Measurements from ENCODE around the gene FXN. TPM values are rescaled to one million over a fixed set of nuclear protein-coding genes. Genes with fewer than 3 reads are reported as not detected.

The FXN gene
- total RNA-seq, 2 donors from 2014 or later: 9.6 to 17.8 TPM

DNA sequence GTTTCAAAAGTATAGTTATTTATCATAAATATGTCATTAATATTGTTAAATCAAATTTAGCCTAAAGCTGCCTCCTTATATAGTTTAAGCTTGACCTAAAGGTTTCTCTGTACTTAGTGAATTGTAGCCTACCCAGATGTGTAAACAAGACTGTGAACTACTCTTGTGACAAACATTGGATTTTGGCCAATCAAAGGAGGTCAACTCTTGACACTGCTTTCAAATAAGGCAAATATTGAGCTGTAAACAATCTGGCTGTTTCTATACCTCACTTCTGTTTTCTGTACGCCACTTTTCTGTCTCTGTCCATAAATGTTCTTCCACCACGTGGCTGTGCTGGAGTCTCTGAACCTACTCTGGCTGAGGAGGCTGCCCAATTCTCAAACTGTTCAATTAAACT is 51.2 kb downstream of the FXN start:
- H3K27ac ChIP-seq: no peak overlapping the region
- no peak for TF ChIP-seq POLR2AphosphoS5 (IDR thresholded peaks at IDR 0.05)
- TF ChIP-seq, protein P1, sequence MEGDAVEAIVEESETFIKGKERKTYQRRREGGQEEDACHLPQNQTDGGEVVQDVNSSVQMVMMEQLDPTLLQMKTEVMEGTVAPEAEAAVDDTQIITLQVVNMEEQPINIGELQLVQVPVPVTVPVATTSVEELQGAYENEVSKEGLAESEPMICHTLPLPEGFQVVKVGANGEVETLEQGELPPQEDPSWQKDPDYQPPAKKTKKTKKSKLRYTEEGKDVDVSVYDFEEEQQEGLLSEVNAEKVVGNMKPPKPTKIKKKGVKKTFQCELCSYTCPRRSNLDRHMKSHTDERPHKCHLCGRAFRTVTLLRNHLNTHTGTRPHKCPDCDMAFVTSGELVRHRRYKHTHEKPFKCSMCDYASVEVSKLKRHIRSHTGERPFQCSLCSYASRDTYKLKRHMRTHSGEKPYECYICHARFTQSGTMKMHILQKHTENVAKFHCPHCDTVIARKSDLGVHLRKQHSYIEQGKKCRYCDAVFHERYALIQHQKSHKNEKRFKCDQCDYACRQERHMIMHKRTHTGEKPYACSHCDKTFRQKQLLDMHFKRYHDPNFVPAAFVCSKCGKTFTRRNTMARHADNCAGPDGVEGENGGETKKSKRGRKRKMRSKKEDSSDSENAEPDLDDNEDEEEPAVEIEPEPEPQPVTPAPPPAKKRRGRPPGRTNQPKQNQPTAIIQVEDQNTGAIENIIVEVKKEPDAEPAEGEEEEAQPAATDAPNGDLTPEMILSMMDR (IDR thresholded peaks at IDR 0.05): no peak
- no peak for TF ChIP-seq POLR2A (IDR thresholded peaks at IDR 0.05)
- H3K27me3 ChIP-seq (replicated peaks; ENCODE audit: insufficient read depth): no peaks in the 10 kb centered on the region
- H3K9me3 ChIP-seq: no peaks in the 10 kb centered on the region
- no peaks in the 10 kb centered on the region for H3K4me1 ChIP-seq (replicated peaks)
- WGBS: 76% methylated on average over 2 of the region's 2 CpGs
- intact Hi-C loops (cut with DNase I): no loop called here
- no peak for DNase-seq (ENCODE audit: low spot score)
- H3K36me3 ChIP-seq: no peaks in the 10 kb centered on the region
- H3K4me3 ChIP-seq: no peak overlapping the region

DNA sequence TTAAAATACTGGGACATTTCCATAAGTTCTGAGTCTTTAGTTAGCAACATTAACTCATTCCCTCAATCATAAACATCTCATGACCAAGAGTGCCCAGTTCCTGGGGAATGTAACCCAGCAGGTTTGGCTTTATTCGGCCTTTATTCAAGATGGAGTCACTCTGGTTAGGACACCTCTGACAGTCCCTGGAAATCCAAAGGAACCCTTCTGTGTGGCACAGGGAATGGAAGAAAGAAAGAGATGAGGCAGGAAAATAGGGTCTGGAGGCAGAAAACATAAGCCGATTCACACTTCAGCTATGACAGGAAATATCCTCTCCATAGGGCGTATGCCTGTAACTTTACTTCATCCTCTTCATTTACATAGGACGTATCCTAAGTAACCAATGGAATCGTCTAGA is 53.5 kb downstream of the FXN start:
- WGBS: 92% methylated on average over 5 of the region's 5 CpGs
- Histone ChIP-seq H3K36me3 (no peaks in the 10 kb centered on the region), H3K9me3 (no peaks in the 10 kb centered on the region), H3K4me1 (replicated peaks) (no peaks in the 10 kb centered on the region), H3K27me3 (replicated peaks; ENCODE audit: insufficient read depth) (no peaks in the 10 kb centered on the region), H3K4me3 (no peak overlapping the region), H3K27ac (no peak overlapping the region)
- intact Hi-C loops (cut with DNase I): no loop called here
- TF ChIP-seq POLR2A (IDR thresholded peaks at IDR 0.05) (no peak), POLR2AphosphoS5 (IDR thresholded peaks at IDR 0.05) (no peak)
- TF ChIP-seq, protein P1 (IDR thresholded peaks at IDR 0.05): no peak
- no peak for DNase-seq (ENCODE audit: low spot score)

DNA sequence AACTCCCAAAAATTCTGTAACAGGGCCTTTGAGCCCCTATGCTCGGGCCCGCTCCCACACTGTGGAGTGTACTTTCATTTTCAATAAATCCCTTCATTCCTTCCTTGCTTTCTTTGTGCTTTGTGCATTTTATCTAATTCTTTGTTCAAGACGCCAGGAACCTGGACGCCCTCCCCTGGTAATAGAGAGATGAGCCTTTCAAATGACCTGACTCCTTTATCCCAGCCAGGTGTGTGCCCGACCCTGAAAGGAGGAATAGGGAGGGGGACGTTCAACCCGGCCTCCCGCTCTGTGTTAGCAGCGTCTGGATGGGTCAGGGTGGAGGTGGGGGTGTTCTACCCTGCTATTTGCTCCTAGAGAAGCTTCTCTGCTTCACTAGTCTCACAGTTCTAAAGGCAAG is 53.9 kb downstream of the FXN start:
- no peak for DNase-seq (ENCODE audit: low spot score)
- H3K4me3 ChIP-seq: no peak overlapping the region
- WGBS: 69% methylated on average over 9 of the region's 9 CpGs
- H3K36me3 ChIP-seq: no peaks in the 10 kb centered on the region
- H3K27me3 ChIP-seq (replicated peaks; ENCODE audit: insufficient read depth): no peaks in the 10 kb centered on the region
- no peaks in the 10 kb centered on the region for H3K9me3 ChIP-seq
- no peak overlapping the region for H3K27ac ChIP-seq
- no peak for TF ChIP-seq POLR2A (IDR thresholded peaks at IDR 0.05)
- TF ChIP-seq, protein P1 (IDR thresholded peaks at IDR 0.05): no peak
- TF ChIP-seq POLR2AphosphoS5 (IDR thresholded peaks at IDR 0.05): no peak
- intact Hi-C loops (cut with DNase I): no loop called here
- no peaks in the 10 kb centered on the region for H3K4me1 ChIP-seq (replicated peaks)

DNA sequence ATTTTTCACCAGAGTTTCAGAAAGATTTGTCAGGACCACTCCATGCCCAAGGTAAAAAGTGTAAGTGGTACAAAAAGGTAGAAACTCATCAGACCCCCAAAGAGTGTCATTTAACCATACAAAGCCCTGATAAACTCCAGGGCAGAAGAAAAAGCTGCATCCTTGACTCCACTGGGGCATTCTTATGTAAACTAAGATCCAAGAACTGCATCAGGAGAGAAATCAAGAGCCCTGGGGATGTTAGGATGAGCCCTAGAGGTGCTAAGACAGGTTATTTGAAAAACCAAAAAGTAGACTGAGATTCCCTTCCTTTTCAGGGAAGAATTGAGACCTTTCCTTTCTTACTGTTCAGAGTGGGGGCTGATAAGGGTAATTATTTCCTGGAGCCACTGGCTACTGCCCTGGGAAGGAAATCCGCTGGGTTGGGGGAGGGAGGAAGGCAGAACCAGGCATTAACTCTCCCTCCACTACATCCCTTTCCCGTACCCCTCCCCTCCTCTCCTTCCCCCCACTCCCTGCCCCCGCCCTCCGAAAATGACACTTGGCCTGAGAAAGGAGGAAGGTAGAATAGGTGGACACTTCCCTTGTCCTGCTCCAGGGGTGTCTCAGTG is 54.7 kb downstream of the FXN start:
- no peak overlapping the region for H3K4me3 ChIP-seq
- H3K27ac ChIP-seq: no peak overlapping the region
- intact Hi-C loops (cut with DNase I): no loop called here
- WGBS: 56% methylated on average over 4 of the region's 4 CpGs
- H3K27me3 ChIP-seq (replicated peaks; ENCODE audit: insufficient read depth): no peaks in the 10 kb centered on the region
- no peaks in the 10 kb centered on the region for H3K36me3 ChIP-seq
- TF ChIP-seq, protein P1 (IDR thresholded peaks at IDR 0.05): no peak
- TF ChIP-seq POLR2AphosphoS5 (IDR thresholded peaks at IDR 0.05): no peak
- no peak for TF ChIP-seq POLR2A (IDR thresholded peaks at IDR 0.05)
- no peaks in the 10 kb centered on the region for H3K9me3 ChIP-seq
- no peaks in the 10 kb centered on the region for H3K4me1 ChIP-seq (replicated peaks)
- no peak for DNase-seq (ENCODE audit: low spot score)

DNA sequence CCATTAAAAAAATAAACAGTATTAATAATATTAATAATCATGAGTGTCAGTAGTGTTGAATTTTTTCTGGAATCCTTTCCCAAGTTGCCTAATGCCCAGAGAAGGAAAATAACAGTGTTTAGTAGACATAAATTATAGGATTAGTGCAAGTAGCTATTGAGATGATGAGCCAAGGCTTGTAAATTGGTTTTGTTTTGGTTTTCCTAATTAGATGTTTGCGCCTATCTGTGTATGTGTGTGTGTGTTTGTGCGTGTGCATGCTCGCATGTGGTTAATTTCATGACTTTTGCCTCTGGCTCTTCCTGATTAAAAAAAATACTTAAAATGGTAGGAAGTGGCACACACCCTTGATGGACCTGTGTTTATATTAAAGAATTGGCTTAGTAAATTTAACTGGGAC is 55.4 kb downstream of the FXN start:
- WGBS: 58% methylated on average over 3 of the region's 3 CpGs
- no peaks in the 10 kb centered on the region for H3K9me3 ChIP-seq
- no peaks in the 10 kb centered on the region for H3K27me3 ChIP-seq (replicated peaks; ENCODE audit: insufficient read depth)
- H3K36me3 ChIP-seq: no peaks in the 10 kb centered on the region
- no peak for TF ChIP-seq POLR2A (IDR thresholded peaks at IDR 0.05)
- TF ChIP-seq, protein P1 (IDR thresholded peaks at IDR 0.05): no peak
- TF ChIP-seq POLR2AphosphoS5 (IDR thresholded peaks at IDR 0.05): no peak
- H3K4me3 ChIP-seq: no peak overlapping the region
- intact Hi-C loops (cut with DNase I): no loop called here
- H3K4me1 ChIP-seq (replicated peaks): no peaks in the 10 kb centered on the region
- DNase-seq (ENCODE audit: low spot score): no peak
- H3K27ac ChIP-seq: no peak overlapping the region
